Testis (tissue), 3 donors: ENCODE data around the gene ATP2A3. TPM values are rescaled to one million over a fixed set of nuclear protein-coding genes. Genes with fewer than 3 reads are reported as not detected.

Source experiments
- DNase-seq: peaks from one replicate; pipeline ENCODE4 v3.0.0-alpha.2; 2019
- H3K27ac ChIP-seq, 2 donors: fragments of 200-600 bp; sonication (generic); one replicate each; pipeline ENCODE4 v1.5.1; 2019
- H3K27me3 ChIP-seq: fragments of 200-600 bp; sonication (generic); one replicate; pipeline ENCODE4 v1.5.1; 2019
- H3K36me3 ChIP-seq: fragments of 200-600 bp; sonication (generic); one replicate; pipeline ENCODE4 v1.5.1; 2017; ENCODE audit warnings: low read depth; ENCODE audit errors: missing control alignments
- H3K4me1 ChIP-seq: fragments of 200-600 bp; sonication (generic); one replicate; pipeline ENCODE4 v1.5.1; 2019
- H3K4me3 ChIP-seq, 2 donors: fragments of 200-600 bp; sonication (generic); one replicate each; pipeline ENCODE4 v1.5.1; 2017 to 2019
- H3K9me3 ChIP-seq: fragments of 200-600 bp; sonication (generic); one replicate; pipeline ENCODE4 v1.5.1; 2017
- CTCF ChIP-seq, 3 experiments: fragments of 450-650 bp in 2 of 3; fragments of 200-600 bp in 1 of 3; sonication (generic) in 1 of 3; IDR thresholded peaks; one replicate each; pipeline ENCODE4 v1.5.1; 2016 to 2019; ENCODE audit warnings: antibody characterized with exemption in 3 of 3, mild to moderate bottlenecking in 2 of 3, moderate library complexity in 1 of 3
- POLR2A ChIP-seq: fragments of 450-650 bp; IDR thresholded peaks from one replicate; pipeline ENCODE4 v1.6.1; 2017; ENCODE audit warnings: antibody characterized with exemption, mild to moderate bottlenecking, moderate library complexity
- WGBS, 2 donors: methylation state at CpG; one replicate each; pipeline ENCODE4 v1.1.5; 2018; 5-methylcytosine and 5-hydroxymethylcytosine counted together
- intact Hi-C: fragments of 100-400 bp; cut with DNase I; formaldehyde crosslinking; loops from one replicate; pipeline ENCODE4 v1.15.1; 2023; ENCODE audit warnings: low total_unique reads
- polyA plus RNA-seq: library from polyadenylated mRNA; stranded (reverse); fragments of 350-450 nt; fragmentation: Illumina TruSeq; extraction: RNeasy Lipid Tissue Mini Kit (QIAGEN cat#74804); gene quantifications from one replicate; pipeline ENCODE4 v1.2.3, GENCODE V29; 2014; ENCODE audit warnings: low read depth, low replicate concordance; ENCODE audit not compliant: insufficient read depth
- total RNA-seq, 2 donors: library from RNA; depleted of rRNA; stranded (reverse); fragments of >200 nt; gene quantifications; one replicate each; pipeline ENCODE4 v1.2.3, GENCODE V29; 2016

Gene ATP2A3
- total and polyA plus RNA-seq, 3 donors from 2014 or later, result 8.0 to 19.6 (median 8.2) TPM

GRCh38 chr17:3954976-3955672 lies 9.1 kb downstream of the ATP2A3 start:
- Histone ChIP-seq H3K27ac (no peak overlapping the region), H3K9me3 (no peaks in the 10 kb centered on the region), H3K36me3 (no peaks in the 10 kb centered on the region), H3K4me1 (peaks cover under 1% of the 10 kb centered on the region), H3K27me3 (no peaks in the 10 kb centered on the region), H3K4me3 (no peak overlapping the region)
- DNase-seq, result no peak
- WGBS, 2 donors, result 80 to 83% methylated on average over 12 to 18 of the region's 18 CpGs
- TF ChIP-seq CTCF (IDR thresholded peaks at IDR 0.05) (no peak), POLR2A (no peak)
- intact Hi-C loops, result no loop called here

- TF ChIP-seq CTCF (IDR thresholded peaks at IDR 0.05) (no peak), POLR2A (no peak)
- 90 to 91% methylated on average over 7 to 10 of the region's 10 CpGs for WGBS, 2 donors
- Histone ChIP-seq H3K4me3 (no peak overlapping the region), H3K27ac (no peak overlapping the region), H3K27me3 (no peaks in the 10 kb centered on the region), H3K36me3 (no peaks in the 10 kb centered on the region), H3K4me1 (peaks cover 4% of the 10 kb centered on the region), H3K9me3 (no peaks in the 10 kb centered on the region)
- intact Hi-C loops, result no loop called here
- no peak for DNase-seq
Measured at GRCh38 chr17:3954086-3954485, 10.2 kb downstream of the ATP2A3 start.

- intact Hi-C loops, result no loop called here
- TF ChIP-seq POLR2A (no peak), CTCF (IDR thresholded peaks at IDR 0.05) (no peak)
- no peaks in the 10 kb centered on the region for H3K27me3 ChIP-seq
Measured at GRCh38 chr17:3953542-3953941, 10.7 kb downstream of the ATP2A3 start.

GRCh38 chr17:3952186-3952585 lies 12.1 kb downstream of the ATP2A3 start:
- H3K36me3 ChIP-seq, result no peaks in the 10 kb centered on the region
- intact Hi-C loops, result no loop called here
- no peak for TF ChIP-seq POLR2A
- no peak for TF ChIP-seq CTCF (IDR thresholded peaks at IDR 0.05)
- DNase-seq, result no peak
- H3K9me3 ChIP-seq, result no peaks in the 10 kb centered on the region
- H3K4me1 ChIP-seq, result peaks cover 4% of the 10 kb centered on the region
- WGBS, 2 donors, result 93 to 97% methylated on average over 14 of the region's 14 CpGs
- no peak overlapping the region for H3K27ac ChIP-seq
- no peaks in the 10 kb centered on the region for H3K27me3 ChIP-seq
- H3K4me3 ChIP-seq, result no peak overlapping the region

More at GRCh38 chr17:3953542-3953941, 10.7 kb downstream of the ATP2A3 start:
- Histone ChIP-seq H3K4me3 (no peak overlapping the region), H3K27ac (no peak overlapping the region), H3K4me1 (peaks cover 4% of the 10 kb centered on the region), H3K9me3 (no peaks in the 10 kb centered on the region), H3K36me3 (no peaks in the 10 kb centered on the region)
- no peak for DNase-seq
- 80 to 91% methylated on average over 2 to 14 of the region's 14 CpGs for WGBS, 2 donors

GRCh38 chr17:3951420-3951819 lies 12.8 kb downstream of the ATP2A3 start:
- Histone ChIP-seq H3K4me3 (no peak overlapping the region), H3K27ac (no peak overlapping the region), H3K36me3 (no peaks in the 10 kb centered on the region), H3K4me1 (peaks cover 4% of the 10 kb centered on the region), H3K9me3 (no peaks in the 10 kb centered on the region), H3K27me3 (no peaks in the 10 kb centered on the region)
- TF ChIP-seq POLR2A (no peak), CTCF (IDR thresholded peaks at IDR 0.05) (no peak)
- DNase-seq, result no peak
- intact Hi-C loops, result no loop called here
- WGBS, 2 donors, result 80 to 90% methylated on average over 1 to 16 of the region's 16 CpGs
